Bone marrow (tissue), 2 donors: ENCODE results near the gene ILF2.
"Not testable (repeated sequence)": the region's sequence is repeated elsewhere in the genome, so short reads cannot be mapped to it uniquely, and the experiment has no call there.

Experiments used
- DNase-seq, 2 donors: peaks; one replicate each; lab custom pipeline; 2025; lab: John Stamatoyannopoulos, UW

ILF2 gene

GRCh38 chr1:153649137-153649862, 21.5 kb downstream of the ILF2 start:
- no peak for DNase-seq

- no peak for DNase-seq
Observed at GRCh38 chr1:153648000-153648643, 22.7 kb downstream of the ILF2 start.

- DNase-seq = no peak
Observed at GRCh38 chr1:153647346-153647714, 23.5 kb downstream of the ILF2 start.

DNA sequence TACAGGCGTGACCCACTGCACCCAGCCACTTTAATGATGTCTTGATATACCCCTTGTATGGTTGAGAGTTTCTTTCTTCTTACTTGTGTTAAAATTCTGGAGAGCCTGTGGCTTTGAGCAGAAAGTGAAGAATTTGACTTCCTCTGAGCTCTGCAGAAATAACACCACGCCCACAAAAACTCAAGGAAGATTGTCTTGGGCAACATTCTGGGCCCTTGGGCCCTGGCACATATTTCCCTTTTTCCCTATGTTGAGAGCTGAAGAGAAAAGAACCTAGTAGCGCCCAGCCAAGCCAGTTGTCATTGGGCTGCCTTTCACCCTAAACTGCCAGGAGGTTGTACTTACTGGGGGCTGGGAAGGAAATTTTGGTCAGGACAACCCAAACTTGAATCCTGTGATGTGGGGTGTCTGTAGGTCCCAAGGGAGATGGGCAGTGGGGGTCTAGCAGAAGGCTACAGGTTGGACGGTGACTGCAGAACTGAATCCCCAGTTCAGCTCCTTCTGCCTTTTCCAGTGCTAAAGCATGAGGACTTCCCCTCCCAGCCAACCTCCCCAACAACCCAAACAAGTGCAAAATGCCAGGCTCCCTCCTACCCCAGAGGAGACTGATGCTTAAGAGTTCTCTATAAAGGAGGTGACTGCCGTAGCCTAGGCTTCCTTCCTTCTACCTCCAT, 24.0 kb downstream of the ILF2 start:
- no peak for DNase-seq

DNA sequence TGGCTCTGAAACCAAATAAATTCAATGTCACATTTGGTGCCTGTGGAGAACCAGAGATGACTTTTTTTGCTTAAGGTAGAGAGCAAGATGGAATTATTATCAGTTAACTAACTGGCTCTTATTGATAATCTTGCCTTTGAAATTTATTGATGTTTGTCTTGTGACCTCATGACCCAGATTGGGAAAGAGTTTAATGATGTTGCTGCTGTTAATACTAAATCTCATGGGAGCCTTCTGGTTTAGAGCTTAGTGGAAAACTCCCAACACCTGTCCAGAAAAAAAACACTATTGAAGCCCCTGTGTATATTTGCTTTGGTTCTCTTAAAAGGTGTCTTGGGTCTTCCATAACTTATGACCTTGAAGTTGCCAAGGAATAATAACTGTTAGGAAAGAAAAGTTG, 27.0 kb downstream of the ILF2 start:
- DNase-seq = no peak

DNA sequence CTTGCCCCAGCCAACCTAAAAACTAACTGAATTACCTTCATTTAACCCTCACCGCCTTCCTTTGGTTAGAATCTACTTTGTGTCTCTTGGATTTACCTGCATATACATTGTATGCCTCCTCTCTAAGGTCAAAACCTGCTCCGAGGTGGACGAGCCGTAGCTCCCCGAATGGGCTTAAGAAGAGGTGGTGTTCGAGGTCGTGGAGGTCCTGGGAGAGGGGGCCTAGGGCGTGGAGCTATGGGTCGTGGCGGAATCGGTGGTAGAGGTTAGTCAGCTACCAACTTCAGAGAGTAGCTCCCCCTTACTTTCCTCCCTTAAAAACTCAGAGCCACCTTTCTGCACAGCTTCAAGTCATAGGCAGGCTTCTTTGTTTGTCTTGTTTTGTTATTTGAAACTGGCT, 27.7 kb downstream of the ILF2 start:
- no peak for DNase-seq

GRCh38 chr1:153642161-153642560, 28.6 kb downstream of the ILF2 start:
- no peak for DNase-seq

DNA sequence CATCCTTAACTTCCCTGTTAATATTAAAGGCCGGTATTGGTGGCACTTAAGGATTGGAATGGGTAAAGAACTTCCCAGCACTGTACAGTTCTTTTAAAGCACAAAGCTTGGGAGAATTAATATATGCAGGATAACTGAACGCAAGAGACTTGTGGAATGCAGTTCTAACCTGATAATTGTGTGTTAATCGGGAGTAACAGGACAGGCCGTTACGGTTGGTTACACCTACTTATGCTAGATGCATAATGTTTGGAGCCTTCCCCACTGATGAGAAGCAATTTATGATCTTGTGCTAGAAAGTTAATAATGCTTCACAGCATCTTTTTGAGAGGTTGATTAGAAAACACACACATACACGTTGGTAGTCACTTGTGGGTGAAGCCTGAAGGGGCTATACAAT, 29.9 kb downstream of the ILF2 start:
- DNase-seq = no peak

DNA sequence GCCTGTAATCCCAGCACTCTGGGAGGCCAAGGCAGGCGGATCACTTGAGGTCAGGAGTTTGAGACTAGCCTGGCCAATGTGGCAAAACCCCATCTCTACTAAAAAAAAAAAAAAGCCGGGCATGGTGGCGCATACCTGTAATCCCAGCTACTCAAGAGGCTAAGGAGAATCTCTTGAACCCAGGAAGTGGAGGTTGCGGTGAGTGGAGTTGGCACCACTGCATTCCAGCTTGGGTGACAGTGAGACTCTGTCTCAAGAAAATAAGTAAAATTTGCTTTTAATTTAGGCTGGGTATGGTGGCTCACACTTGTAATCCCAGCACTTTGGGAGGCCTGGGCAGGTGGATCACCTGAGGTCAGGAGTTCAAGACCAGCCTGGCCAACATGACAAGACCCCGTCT, 30.6 kb downstream of the ILF2 start:
- DNase-seq = not testable (repeated sequence)

DNA sequence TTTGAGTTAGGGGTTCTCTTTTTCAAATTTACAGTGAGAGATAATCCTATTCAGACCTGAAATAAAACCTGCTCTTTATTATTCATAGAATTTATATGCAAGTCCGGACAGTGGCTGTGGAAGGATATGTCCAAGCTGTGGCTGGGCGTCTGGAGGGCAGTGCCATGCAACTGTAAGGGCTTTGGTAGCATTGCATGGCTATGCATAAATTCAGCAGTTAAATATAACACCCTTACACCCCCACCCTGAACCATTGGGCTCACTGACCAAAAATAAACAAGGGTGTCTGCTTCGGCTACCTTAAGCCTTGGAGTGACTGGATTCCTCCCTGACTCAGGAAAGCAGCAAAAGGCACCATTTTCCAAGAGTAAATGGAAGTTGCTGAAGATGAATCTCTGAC, 31.5 kb downstream of the ILF2 start:
- DNase-seq = no peak

GRCh38 chr1:153638261-153638660, 32.5 kb downstream of the ILF2 start:
- DNase-seq = no peak

DNA sequence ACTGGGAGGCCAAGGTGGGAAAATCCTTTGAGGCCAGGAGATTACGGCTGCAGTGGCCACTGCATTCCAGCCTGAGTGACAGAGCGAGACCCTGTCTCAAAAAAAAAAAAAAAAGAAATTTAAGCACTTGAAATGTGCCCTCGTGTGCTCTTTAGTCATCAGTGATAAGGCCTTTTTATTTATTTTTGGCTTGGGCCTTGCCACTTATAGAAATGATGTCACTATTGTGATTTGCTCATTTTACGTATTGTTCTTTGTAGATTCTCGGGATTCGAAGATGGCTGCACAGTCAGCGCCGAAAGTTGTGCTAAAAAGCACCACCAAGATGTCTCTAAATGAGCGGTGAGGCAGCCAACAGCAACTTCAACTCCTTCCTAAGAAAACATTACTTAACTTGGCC, 34.5 kb downstream of the ILF2 start:
- no peak for DNase-seq

DNA sequence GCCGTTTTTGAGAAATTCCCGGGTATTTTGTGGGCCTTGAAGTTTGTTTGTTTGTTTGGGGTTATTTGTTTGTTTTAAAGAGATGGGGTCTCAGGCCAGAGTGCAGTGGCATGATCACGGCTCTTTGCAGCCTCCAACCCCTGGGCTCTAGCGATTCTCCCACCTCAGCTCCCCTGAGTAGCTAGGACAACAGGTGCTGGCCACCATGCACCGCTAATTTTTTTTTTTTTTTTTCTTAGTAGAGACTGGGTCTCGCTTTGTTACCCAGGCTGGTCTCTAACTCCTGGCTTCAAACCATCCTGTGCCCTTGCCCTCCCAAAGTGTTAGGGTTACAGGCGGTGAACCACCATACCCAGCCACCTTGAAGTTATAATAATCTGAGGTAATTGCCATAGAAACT, 34.9 kb downstream of the ILF2 start:
- DNase-seq = no peak

- DNase-seq = peak; percentile 96 to 98
Observed at GRCh38 chr1:153633754-153634665, 36.8 kb downstream of the ILF2 start, which contains the start of gene CHTOP. CHTOP (plus strand) TSS chr1:153634066; CDS start chr1:153636589, 2,523 bp downstream.

DNA sequence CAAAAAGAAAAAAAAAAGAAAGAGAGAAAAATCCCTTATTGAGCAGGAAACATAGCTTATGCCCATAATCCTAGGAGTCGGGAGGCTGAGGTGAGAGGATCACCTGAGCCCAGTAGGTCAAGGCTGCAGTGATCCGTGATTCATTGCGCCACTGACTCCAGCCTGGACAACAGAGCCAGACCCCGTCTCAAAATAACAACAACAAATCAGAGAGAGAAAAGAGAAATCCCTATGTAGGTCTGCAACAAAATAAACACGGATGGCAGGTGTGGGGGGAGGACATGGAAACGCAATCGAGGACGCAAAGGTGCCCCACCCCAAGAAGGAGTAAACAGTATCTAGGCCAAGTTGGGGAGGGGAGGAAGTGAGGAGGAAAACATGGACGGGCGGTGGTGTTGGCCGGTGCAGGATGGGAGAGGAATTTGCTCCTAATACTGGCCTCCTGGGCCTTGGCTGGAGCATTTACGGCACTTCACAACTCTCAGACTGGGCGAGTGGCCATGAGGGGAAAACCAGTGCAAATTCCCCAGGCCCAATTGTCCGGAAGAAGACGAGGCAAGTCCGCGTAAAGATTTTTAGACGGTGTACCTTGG, 37.5 kb downstream of the ILF2 start:
- no peak for DNase-seq

- no peak for DNase-seq
Observed at GRCh38 chr1:153631047-153632022, 39.5 kb downstream of the ILF2 start.

- DNase-seq = no peak
Observed at GRCh38 chr1:153630384-153630783, 40.4 kb downstream of the ILF2 start.

GRCh38 chr1:153629971-153630370, 40.8 kb downstream of the ILF2 start:
- no peak for DNase-seq

- DNase-seq = no peak
Observed at GRCh38 chr1:153629343-153629665, 41.5 kb downstream of the ILF2 start.

DNA sequence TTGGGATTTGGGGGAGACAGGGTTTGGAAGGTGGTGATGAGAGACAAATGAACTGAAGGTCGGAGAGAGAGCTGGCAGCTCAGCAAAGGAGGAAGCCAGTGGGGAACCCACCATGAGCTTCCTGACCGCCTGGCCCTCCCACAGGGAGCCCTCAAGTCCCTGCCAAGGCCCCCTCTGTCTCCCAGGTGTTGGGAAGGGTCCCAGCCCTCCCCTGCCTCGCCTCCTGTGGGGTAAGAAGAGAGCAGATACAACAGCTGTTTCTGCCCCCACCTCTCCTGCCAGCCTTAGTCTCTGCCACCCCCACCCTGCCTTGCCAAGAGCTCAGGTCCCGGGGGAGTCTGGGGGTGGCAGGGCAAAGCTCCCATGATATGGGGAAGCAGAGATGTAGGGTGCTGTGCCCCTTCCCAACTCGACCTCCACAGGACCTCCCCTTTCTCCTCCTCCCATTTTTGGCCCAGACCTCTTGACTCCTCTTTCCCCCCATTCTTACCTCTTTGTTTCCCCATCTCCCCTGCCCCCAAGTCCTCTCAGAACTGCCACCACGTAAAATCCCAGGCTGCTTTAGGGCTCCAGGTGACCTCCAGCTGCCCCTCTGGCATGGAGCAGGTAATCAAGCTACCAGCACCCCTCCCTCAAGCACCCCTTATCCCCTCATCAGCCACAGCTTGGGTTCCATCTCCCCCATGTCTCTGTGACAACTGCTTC, 42.0 kb downstream of the ILF2 start:
- no peak for DNase-seq
